Lower lobe of right lung (tissue), 2 donors: ENCODE results near the gene CPEB2. TPM values are rescaled to one million over a fixed set of nuclear protein-coding genes. Genes with fewer than 3 reads are reported as not detected.
A peak's percentile ranks its signal among the peaks of the same experiment; 100 is the strongest.

ENCODE experiments used
- ATAC-seq, 2 donors: fragments of 200-7000 bp; cut with Tn5 transposase; one replicate each; pipeline ENCODE4 v1.9.1; 2020 to 2022; ENCODE audit warnings: mild to moderate bottlenecking in 2 of 2, moderate library complexity in 2 of 2
- DNase-seq: peaks from one replicate; pipeline ENCODE4 v3.0.0-alpha.2; 2020
- H3K27ac ChIP-seq: fragments of 200-600 bp; one replicate; pipeline ENCODE4 v1.8.0; 2022
- H3K27me3 ChIP-seq: fragments of 200-600 bp; one replicate; pipeline ENCODE4 v1.8.0; 2022; ENCODE audit warnings: low read depth
- H3K36me3 ChIP-seq: fragments of 200-600 bp; one replicate; pipeline ENCODE4 v1.8.0; 2022; ENCODE audit warnings: mild to moderate bottlenecking
- H3K4me1 ChIP-seq: fragments of 200-600 bp; one replicate; pipeline ENCODE4 v1.8.0; 2022
- H3K4me3 ChIP-seq: fragments of 200-600 bp; one replicate; pipeline ENCODE4 v1.8.0; 2022; ENCODE audit warnings: mild to moderate bottlenecking
- H3K9me3 ChIP-seq: fragments of 200-600 bp; one replicate; pipeline ENCODE4 v1.8.0; 2022
- CTCF ChIP-seq: fragments of 200-600 bp; IDR thresholded peaks from one replicate; pipeline ENCODE4 v1.8.0; 2022; ENCODE audit warnings: antibody characterized with exemption, mild to moderate bottlenecking
- intact Hi-C: fragments of 100-400 bp; cut with DNase I; formaldehyde crosslinking; loops from one replicate; pipeline ENCODE4 v1.11.0; 2022
- total RNA-seq: library from RNA; stranded (reverse); fragmentation: NEBNext Ultra II Directional; extraction: Animal tissue kit (Norgen Biotek cat#: 25700); gene quantifications from one replicate; pipeline ENCODE4 v1.2.1, GENCODE V29; 2021
- donor health status: DM: no; HTN: yes; CAD: no; lungs with severe emphysema.

Gene CPEB2
- total RNA-seq, 1 donor from 2014 or later = 22.5 TPM

- TF ChIP-seq CTCF = no peak
Measured at GRCh38 chr4:15118292-15118691, 116.0 kb downstream of the CPEB2 start.

More at GRCh38 chr4:15118292-15118691, 116.0 kb downstream of the CPEB2 start:
- no peak overlapping the region for H3K27ac ChIP-seq
- peak in 1 of 2 donors; percentile 19 for ATAC-seq
- intact Hi-C loops = no loop called here
- no peaks in the 10 kb centered on the region for H3K4me1 ChIP-seq
- H3K4me3 ChIP-seq = no peak overlapping the region
- H3K36me3 ChIP-seq = no peaks in the 10 kb centered on the region
- H3K9me3 ChIP-seq = no peaks in the 10 kb centered on the region
- DNase-seq = no peak
- no peaks in the 10 kb centered on the region for H3K27me3 ChIP-seq
